Transverse colon (tissue), 4 donors: ENCODE data around the gene METTL9. TPM values are rescaled to one million over a fixed set of nuclear protein-coding genes. Genes with fewer than 3 reads are reported as not detected.
"Not testable (repeated sequence)": the region's sequence is repeated elsewhere in the genome, so short reads cannot be mapped to it uniquely, and the experiment has no call there.

Experiments
- DNase-seq: peaks from one replicate; pipeline ENCODE4 v3.0.0-alpha.2; 2019
- H3K27ac ChIP-seq, 4 donors: fragments of 200-600 bp; sonication (generic); 2 replicates each; pipeline ENCODE4 v1.5.1; 2016 to 2018; ENCODE audit warnings: inconsistent platforms in 4 of 4
- H3K27me3 ChIP-seq: fragments of 200-600 bp; sonication (generic); 2 replicates; pipeline ENCODE4 v1.5.1; 2017; ENCODE audit warnings: inconsistent platforms
- H3K36me3 ChIP-seq, 4 donors: fragments of 200-600 bp; sonication (generic); 2 replicates each; pipeline ENCODE4 v1.5.1; 2017 to 2019; ENCODE audit warnings: inconsistent platforms in 4 of 4
- H3K4me1 ChIP-seq, 4 donors: fragments of 200-600 bp; sonication (generic); 2 replicates each; pipeline ENCODE4 v1.5.1; 2017 to 2020; ENCODE audit warnings: inconsistent platforms in 4 of 4
- H3K4me3 ChIP-seq, 4 donors: fragments of 200-600 bp; sonication (generic); 1 replicate in 1 of 4; 2 replicates in 3 of 4; pipeline versions ENCODE4 v1.5.1 to v1.6.1; 2017 to 2019; ENCODE audit warnings: inconsistent platforms in 4 of 4
- H3K9me3 ChIP-seq, 2 donors: fragments of 200-600 bp; sonication (generic); 2 replicates each; pipeline ENCODE4 v1.5.1; 2017 to 2019; ENCODE audit warnings: inconsistent platforms in 2 of 2
- CTCF ChIP-seq, 5 experiments: fragments of 200-600 bp in 3 of 5; fragments of 450-650 bp in 2 of 5; sonication (generic) in 3 of 5; IDR thresholded peaks; 1 replicate in 2 of 5; 2 replicates in 3 of 5; pipeline ENCODE4 v1.5.1; 2016 to 2017; ENCODE audit warnings: antibody characterized with exemption in 5 of 5, inconsistent platforms in 3 of 5, mild to moderate bottlenecking in 2 of 5, moderate library complexity in 1 of 5
- EP300 ChIP-seq: sonication (generic); formaldehyde crosslinking; IDR thresholded peaks from one replicate; pipeline ENCODE4 v1.6.1; 2017; ENCODE audit warnings: antibody characterized with exemption, low read depth
- POLR2A ChIP-seq: fragments of 450-650 bp; IDR thresholded peaks from one replicate; pipeline ENCODE4 v1.6.1; 2016; ENCODE audit warnings: antibody characterized with exemption, mild to moderate bottlenecking, moderate library complexity
- POLR2AphosphoS5 ChIP-seq, 3 donors: sonication (generic); formaldehyde crosslinking; IDR thresholded peaks; one replicate each; pipeline ENCODE4 v1.6.1; 2016; ENCODE audit warnings: antibody characterized with exemption in 3 of 3
- WGBS, 2 donors: methylation state at CpG; one replicate each; pipeline ENCODE4 v1.1.5; 2018; ENCODE audit warnings: low coverage in 1 of 2; 5-methylcytosine and 5-hydroxymethylcytosine counted together
- in situ Hi-C, 4 donors: fragments of 200-750 bp; cut with MboI; loops; one replicate each; pipeline versions ENCODE4 v1.15.0 to v1.15.1; 2017; ENCODE audit warnings: low sequenced_read_pairs in 3 of 4, low pct_ligation_motif_present in 1 of 4, low pct_unique_long_range_greater_than_20kb in 1 of 4
- intact Hi-C: fragments of 100-400 bp; cut with DNase I; formaldehyde crosslinking; loops from one replicate; pipeline ENCODE4 v1.15.1; 2023; ENCODE audit warnings: low total_unique reads
- total RNA-seq, 4 donors: library from RNA; depleted of rRNA; stranded (reverse); fragments of >200 nt; gene quantifications; one replicate each; pipeline ENCODE4 v1.1.0, GENCODE V29; 2016

Gene METTL9
- total RNA-seq, 4 donors from 2014 or later: 41.9 to 116 (median 67.5) TPM

- Histone ChIP-seq H3K9me3 (no peaks in the 10 kb centered on the region), H3K27me3 (peaks cover 6% of the 10 kb centered on the region), H3K4me1 (no peaks in the 10 kb centered on the region), H3K36me3 (no peaks in the 10 kb centered on the region), H3K27ac (no peak overlapping the region), H3K4me3 (no peak overlapping the region)
- in situ Hi-C loops: no loop called here
- 78 to 93% methylated on average over 3 of the region's 3 CpGs for WGBS, 2 donors
- no peak for DNase-seq
- TF ChIP-seq CTCF (IDR thresholded peaks at IDR 0.05) (no peak), EP300 (no peak), POLR2AphosphoS5 (IDR thresholded peaks at IDR 0.05) (no peak), POLR2A (no peak)
- intact Hi-C loops: no loop called here
These were observed 83.8 kb downstream of the METTL9 start for GRCh38 chr16:21683184-21683583.

DNA sequence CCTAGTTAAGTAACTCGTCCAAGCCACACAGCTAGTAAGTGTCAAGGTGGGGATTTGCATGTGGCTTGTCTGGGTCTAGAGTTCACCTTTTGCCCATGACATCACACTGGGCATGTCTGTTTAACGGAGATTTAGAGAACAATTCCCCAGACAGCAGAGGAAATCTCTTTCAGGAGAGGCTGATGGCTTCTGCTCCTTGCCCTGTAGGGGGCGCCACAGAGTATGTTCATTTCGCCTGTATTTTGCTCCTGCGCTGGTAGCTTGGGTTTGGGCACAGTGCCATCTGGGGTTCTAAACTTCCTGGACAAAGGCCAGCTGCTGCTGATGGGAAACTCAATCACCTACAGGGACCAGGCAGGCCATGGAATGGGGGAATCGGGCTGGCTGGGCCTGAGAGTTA, 84.8 kb downstream of the METTL9 start:
- H3K9me3 ChIP-seq: no peaks in the 10 kb centered on the region
- no peaks in the 10 kb centered on the region for H3K27me3 ChIP-seq
- H3K4me1 ChIP-seq: no peaks in the 10 kb centered on the region
- no peak overlapping the region for H3K27ac ChIP-seq
- DNase-seq: peak; percentile 21
- no peak overlapping the region for H3K4me3 ChIP-seq
- H3K36me3 ChIP-seq: no peaks in the 10 kb centered on the region
- intact Hi-C loops: no loop called here
- TF ChIP-seq POLR2AphosphoS5 (IDR thresholded peaks at IDR 0.05) (no peak), CTCF (IDR thresholded peaks at IDR 0.05) (peak in 4 of 5 experiments; percentile 20 to 35 (median 24)), EP300 (no peak)
- in situ Hi-C loops: no loop called here
- WGBS, 2 donors: 26% methylated on average over 6 of the region's 6 CpGs; no CpG with 5 or more reads in 1 of the 2 donors

DNA sequence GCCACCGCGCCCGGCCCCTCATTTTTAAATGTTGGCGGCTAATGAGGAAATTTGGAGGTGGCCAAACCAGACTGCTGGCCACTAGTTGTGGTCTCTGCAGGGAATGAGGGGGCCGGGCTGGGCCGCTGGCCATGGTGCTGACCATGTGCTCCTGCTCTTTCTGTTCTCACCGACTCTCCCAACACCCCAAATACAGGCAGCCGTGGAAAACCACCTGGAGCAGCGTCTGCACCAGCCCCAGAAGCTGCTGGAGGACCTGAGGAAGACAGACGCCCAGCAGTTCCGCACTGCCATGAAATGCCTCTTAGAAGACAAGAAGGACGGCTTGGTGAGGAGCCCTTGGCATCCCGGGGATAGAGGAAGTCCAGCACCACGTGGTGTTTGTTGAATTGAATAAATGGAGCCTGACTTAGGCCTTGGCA, 85.7 kb downstream of the METTL9 start:
- intact Hi-C loops (no loop called here), in situ Hi-C loops (no loop called here)
- Histone ChIP-seq H3K9me3 (no peaks in the 10 kb centered on the region), H3K4me3 (no peak overlapping the region), H3K36me3 (no peaks in the 10 kb centered on the region), H3K27me3 (no peaks in the 10 kb centered on the region), H3K27ac (no peak overlapping the region), H3K4me1 (no peaks in the 10 kb centered on the region)
- DNase-seq: no peak
- TF ChIP-seq POLR2A (no peak), CTCF (IDR thresholded peaks at IDR 0.05) (no peak), POLR2AphosphoS5 (IDR thresholded peaks at IDR 0.05) (no peak), EP300 (no peak)
- WGBS, 2 donors: 52% methylated on average over 14 of the region's 14 CpGs; no CpG with 5 or more reads in 1 of the 2 donors

DNA sequence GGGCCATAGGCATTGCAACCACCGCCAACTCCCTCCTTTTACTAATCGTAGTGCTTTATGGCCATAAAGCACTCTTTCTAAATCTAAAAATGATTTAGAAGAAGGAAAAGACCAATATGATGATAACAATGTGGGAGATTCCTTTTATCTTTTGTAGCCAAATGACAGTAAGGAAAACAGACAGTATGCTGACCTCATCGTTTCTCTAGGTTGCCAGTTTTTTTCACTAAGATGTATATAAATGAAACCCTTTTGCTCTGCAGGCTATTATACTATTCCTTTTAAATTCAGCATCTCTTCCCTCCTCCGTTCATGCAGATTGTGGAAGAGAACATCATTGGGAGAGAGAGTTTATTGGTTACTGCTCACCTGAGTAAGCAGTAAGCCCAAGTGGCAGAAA, 89.7 kb downstream of the METTL9 start:
- intact Hi-C loops (no loop called here), in situ Hi-C loops (no loop called here)
- no peaks in the 10 kb centered on the region for H3K9me3 ChIP-seq
- TF ChIP-seq CTCF (IDR thresholded peaks at IDR 0.05) (no peak), POLR2AphosphoS5 (IDR thresholded peaks at IDR 0.05) (no peak), POLR2A (no peak), EP300 (no peak)
- no peaks in the 10 kb centered on the region for H3K4me1 ChIP-seq
- 64 to 71% methylated on average over 4 of the region's 4 CpGs for WGBS, 2 donors
- H3K36me3 ChIP-seq: no peaks in the 10 kb centered on the region
- DNase-seq: no peak
- no peak overlapping the region for H3K27ac ChIP-seq
- H3K27me3 ChIP-seq: no peaks in the 10 kb centered on the region
- no peak overlapping the region for H3K4me3 ChIP-seq

DNA sequence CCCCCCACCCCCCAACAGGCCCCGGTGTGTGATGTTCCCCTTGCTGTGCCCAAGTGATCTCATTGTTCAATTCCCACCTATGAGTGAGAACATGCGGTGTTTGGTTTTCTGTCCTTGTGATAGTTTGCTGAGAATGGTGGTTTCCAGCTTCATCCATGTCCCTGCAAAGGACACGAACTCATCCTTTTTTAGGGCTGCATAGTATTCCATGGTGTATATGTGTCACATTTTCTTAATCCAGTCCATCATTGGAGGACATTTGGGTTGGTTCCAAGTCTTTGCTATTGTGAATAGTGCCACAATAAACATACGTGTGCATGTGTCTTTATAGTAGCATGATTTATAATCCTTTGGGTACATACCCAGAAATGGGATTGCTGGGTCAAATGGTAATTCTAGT, 91.6 kb downstream of the METTL9 start:
- intact Hi-C loops, H3K9me3 ChIP-seq: not testable (repeated sequence)
- 66% methylated on average over 4 of the region's 4 CpGs; no CpG with 5 or more reads in 1 of the 2 donors for WGBS, 2 donors

More for the DNA sequence above, 91.6 kb downstream of the METTL9 start:
- H3K36me3 ChIP-seq, H3K27me3 ChIP-seq, H3K4me1 ChIP-seq, in situ Hi-C loops, DNase-seq, H3K4me3 ChIP-seq, H3K27ac ChIP-seq: not testable (repeated sequence)
